ENCODE measurements around the gene FBLN1.

DNA sequence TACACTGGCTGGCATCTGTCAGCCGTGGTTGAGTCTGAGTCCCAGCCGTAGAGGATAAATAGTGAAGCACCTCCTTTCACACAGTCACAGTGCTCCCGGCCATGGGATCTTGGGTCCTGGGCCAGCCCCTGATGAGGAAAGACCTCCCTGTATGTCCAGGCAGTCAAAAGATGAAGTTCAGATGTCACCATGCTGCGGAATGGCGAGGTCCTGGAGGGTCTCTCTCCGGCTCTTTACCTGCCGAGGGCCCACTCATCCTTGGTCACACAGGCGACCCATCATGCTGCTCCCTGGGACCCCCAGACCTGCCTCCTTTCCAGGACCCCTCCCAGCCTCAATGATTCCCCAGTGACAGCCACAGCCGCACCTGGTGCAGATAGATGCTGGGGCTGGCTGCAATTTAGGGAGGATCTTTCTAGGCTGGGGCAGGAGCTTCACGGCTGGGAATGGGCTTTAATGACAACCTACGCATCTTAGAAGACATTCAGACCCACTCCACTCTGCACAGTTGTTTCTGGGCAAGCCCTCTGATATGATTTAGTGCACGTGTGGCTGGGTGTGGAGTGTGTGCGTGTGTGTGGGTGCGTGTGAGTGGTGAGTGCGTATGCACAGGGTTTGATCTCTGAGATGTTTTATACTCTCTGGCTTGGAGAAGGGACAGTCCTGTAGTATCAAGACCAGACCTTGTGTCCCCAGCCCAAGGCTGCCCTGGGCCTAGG is 79.7 kb downstream of the FBLN1 start:
- TF ChIP-seq TAF1 (IDR thresholded peaks at IDR 0.05; ENCODE audit: borderline replicate concordance, low read depth, low read length) (no peak), POLR2AphosphoS5 (IDR thresholded peaks at IDR 0.05; ENCODE audit: low read depth, low read length) (no peak), EZH2phosphoT487 (IDR thresholded peaks at IDR 0.05; ENCODE audit: borderline replicate concordance, low read depth) (no peak)
- TF ChIP-seq, protein P1, sequence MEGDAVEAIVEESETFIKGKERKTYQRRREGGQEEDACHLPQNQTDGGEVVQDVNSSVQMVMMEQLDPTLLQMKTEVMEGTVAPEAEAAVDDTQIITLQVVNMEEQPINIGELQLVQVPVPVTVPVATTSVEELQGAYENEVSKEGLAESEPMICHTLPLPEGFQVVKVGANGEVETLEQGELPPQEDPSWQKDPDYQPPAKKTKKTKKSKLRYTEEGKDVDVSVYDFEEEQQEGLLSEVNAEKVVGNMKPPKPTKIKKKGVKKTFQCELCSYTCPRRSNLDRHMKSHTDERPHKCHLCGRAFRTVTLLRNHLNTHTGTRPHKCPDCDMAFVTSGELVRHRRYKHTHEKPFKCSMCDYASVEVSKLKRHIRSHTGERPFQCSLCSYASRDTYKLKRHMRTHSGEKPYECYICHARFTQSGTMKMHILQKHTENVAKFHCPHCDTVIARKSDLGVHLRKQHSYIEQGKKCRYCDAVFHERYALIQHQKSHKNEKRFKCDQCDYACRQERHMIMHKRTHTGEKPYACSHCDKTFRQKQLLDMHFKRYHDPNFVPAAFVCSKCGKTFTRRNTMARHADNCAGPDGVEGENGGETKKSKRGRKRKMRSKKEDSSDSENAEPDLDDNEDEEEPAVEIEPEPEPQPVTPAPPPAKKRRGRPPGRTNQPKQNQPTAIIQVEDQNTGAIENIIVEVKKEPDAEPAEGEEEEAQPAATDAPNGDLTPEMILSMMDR (IDR thresholded peaks at IDR 0.05), result no peak
